ENCODE data around the gene HCFC1.

The HCFC1 gene

GRCh38 chrX:153900831-153901752, 70.5 kb downstream of the HCFC1 start:
- TF ChIP-seq, protein P1, sequence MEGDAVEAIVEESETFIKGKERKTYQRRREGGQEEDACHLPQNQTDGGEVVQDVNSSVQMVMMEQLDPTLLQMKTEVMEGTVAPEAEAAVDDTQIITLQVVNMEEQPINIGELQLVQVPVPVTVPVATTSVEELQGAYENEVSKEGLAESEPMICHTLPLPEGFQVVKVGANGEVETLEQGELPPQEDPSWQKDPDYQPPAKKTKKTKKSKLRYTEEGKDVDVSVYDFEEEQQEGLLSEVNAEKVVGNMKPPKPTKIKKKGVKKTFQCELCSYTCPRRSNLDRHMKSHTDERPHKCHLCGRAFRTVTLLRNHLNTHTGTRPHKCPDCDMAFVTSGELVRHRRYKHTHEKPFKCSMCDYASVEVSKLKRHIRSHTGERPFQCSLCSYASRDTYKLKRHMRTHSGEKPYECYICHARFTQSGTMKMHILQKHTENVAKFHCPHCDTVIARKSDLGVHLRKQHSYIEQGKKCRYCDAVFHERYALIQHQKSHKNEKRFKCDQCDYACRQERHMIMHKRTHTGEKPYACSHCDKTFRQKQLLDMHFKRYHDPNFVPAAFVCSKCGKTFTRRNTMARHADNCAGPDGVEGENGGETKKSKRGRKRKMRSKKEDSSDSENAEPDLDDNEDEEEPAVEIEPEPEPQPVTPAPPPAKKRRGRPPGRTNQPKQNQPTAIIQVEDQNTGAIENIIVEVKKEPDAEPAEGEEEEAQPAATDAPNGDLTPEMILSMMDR (IDR thresholded peaks at IDR 0.05; ENCODE audit: low read depth, low read length) = no peak
- in situ Hi-C loops (cut with HindIII; ENCODE audit: low sequenced_read_pairs) = no loop called here
- no peak overlapping the region for H3K4me3 ChIP-seq (ENCODE audit: low read depth, low read length)
- DNase-seq (ENCODE audit: low read depth, low spot score) = peak; percentile 33

DNA sequence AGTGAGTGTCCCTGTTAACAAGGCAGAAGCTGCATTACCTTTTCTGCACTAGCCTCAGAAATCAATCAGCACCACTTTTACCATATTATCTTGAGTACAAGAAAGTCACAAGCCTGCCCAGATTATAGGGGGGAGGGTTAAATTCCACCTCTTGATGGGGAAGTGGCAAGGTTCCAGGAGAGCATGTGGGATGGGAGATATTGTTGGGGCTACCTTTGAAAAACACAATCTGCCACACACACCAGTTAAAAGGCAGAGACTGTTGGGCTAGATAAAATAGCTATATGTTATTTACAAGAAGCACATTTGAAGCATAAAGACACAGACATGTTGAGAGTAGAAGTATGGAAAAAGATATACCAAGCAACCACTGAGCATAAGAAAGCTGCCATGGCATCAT, 73.7 kb downstream of the HCFC1 start:
- DNase-seq (ENCODE audit: low read depth, low spot score) = no peak
- in situ Hi-C loops (cut with HindIII; ENCODE audit: low sequenced_read_pairs) = no loop called here
- no peak overlapping the region for H3K4me3 ChIP-seq (ENCODE audit: low read depth, low read length)
- TF ChIP-seq, protein P1 (IDR thresholded peaks at IDR 0.05; ENCODE audit: low read depth, low read length) = no peak

Data from astrocyte of the spinal cord (primary cell).